ENCODE data around the gene ZCCHC14.

The ZCCHC14 gene

GRCh38 chr16:87492721-87493607, at the start of gene ZCCHC14:
TSS of gene ZCCHC14 (minus strand) at chr16:87493024. CDS start at chr16:87492238, 786 bp downstream.
- no peak for TF ChIP-seq CTCF (IDR thresholded peaks at IDR 0.05; ENCODE audit: insufficient read depth, low read length, poor library complexity, severe bottlenecking)

GRCh38 chr16:87541872-87542234, 49.0 kb upstream of the ZCCHC14 start:
- Histone ChIP-seq H3K36me3 (ENCODE audit: control insufficient read depth, insufficient read depth, low read length) (no peaks in the 10 kb centered on the region), H3K4me3 (replicated peaks; ENCODE audit: low read depth, low read length) (no peak overlapping the region), H3K27me3 (replicated peaks; ENCODE audit: control insufficient read depth, insufficient read depth, low read length) (peaks cover 5% of the 10 kb centered on the region; the same call in 1 of the 2 replicates)
- no peak for TF ChIP-seq CTCF (IDR thresholded peaks at IDR 0.05; ENCODE audit: insufficient read depth, low read length, poor library complexity, severe bottlenecking)
- no peak for DNase-seq (ENCODE audit: extremely low read depth, insufficient read length)

More at GRCh38 chr16:87492721-87493607, at the start of gene ZCCHC14:
- Histone ChIP-seq H3K36me3 (ENCODE audit: control insufficient read depth, insufficient read depth, low read length) (no peaks in the 10 kb centered on the region), H3K4me3 (replicated peaks; ENCODE audit: low read depth, low read length) (no peak within 1 kb of the TSS), H3K27me3 (replicated peaks; ENCODE audit: control insufficient read depth, insufficient read depth, low read length) (no peaks in the 10 kb centered on the region; the same call in 1 of the 2 replicates)
- peak; percentile 97 for DNase-seq (ENCODE audit: extremely low read depth, insufficient read length)

GRCh38 chr16:87541147-87541871, 48.5 kb upstream of the ZCCHC14 start:
- Histone ChIP-seq H3K36me3 (ENCODE audit: control insufficient read depth, insufficient read depth, low read length) (no peaks in the 10 kb centered on the region), H3K4me3 (replicated peaks; ENCODE audit: low read depth, low read length) (no peak overlapping the region), H3K27me3 (replicated peaks; ENCODE audit: control insufficient read depth, insufficient read depth, low read length) (peaks cover 5% of the 10 kb centered on the region; the same call in 1 of the 2 replicates)
- TF ChIP-seq CTCF (IDR thresholded peaks at IDR 0.05; ENCODE audit: insufficient read depth, low read length, poor library complexity, severe bottlenecking) = no peak
- no peak for DNase-seq (ENCODE audit: extremely low read depth, insufficient read length)

GRCh38 chr16:87540897-87541146, 48.0 kb upstream of the ZCCHC14 start:
- Histone ChIP-seq H3K4me3 (replicated peaks; ENCODE audit: low read depth, low read length) (no peak overlapping the region), H3K36me3 (ENCODE audit: control insufficient read depth, insufficient read depth, low read length) (no peaks in the 10 kb centered on the region)
- TF ChIP-seq CTCF (IDR thresholded peaks at IDR 0.05; ENCODE audit: insufficient read depth, low read length, poor library complexity, severe bottlenecking) = no peak

GRCh38 chr16:87540072-87540896, 47.5 kb upstream of the ZCCHC14 start:
- no peak for DNase-seq (ENCODE audit: extremely low read depth, insufficient read length)
- no peak for TF ChIP-seq CTCF (IDR thresholded peaks at IDR 0.05; ENCODE audit: insufficient read depth, low read length, poor library complexity, severe bottlenecking)
- Histone ChIP-seq H3K36me3 (ENCODE audit: control insufficient read depth, insufficient read depth, low read length) (no peaks in the 10 kb centered on the region), H3K4me3 (replicated peaks; ENCODE audit: low read depth, low read length) (no peak overlapping the region), H3K27me3 (replicated peaks; ENCODE audit: control insufficient read depth, insufficient read depth, low read length) (peaks cover 5% of the 10 kb centered on the region; the same call in 1 of the 2 replicates)

More at GRCh38 chr16:87540897-87541146, 48.0 kb upstream of the ZCCHC14 start:
- H3K27me3 ChIP-seq (replicated peaks; ENCODE audit: control insufficient read depth, insufficient read depth, low read length) = peaks cover 5% of the 10 kb centered on the region; the same call in 1 of the 2 replicates
- no peak for DNase-seq (ENCODE audit: extremely low read depth, insufficient read length)

Data from GM06990 (cell line).